ENCODE measurements around the gene LEMD2. TPM values are rescaled to one million over a fixed set of nuclear protein-coding genes. Genes with fewer than 3 reads are reported as not detected.

The LEMD2 gene
- total RNA-seq, 1 experiment from 2014 or later = 62.9 TPM

- TF ChIP-seq, protein P1, sequence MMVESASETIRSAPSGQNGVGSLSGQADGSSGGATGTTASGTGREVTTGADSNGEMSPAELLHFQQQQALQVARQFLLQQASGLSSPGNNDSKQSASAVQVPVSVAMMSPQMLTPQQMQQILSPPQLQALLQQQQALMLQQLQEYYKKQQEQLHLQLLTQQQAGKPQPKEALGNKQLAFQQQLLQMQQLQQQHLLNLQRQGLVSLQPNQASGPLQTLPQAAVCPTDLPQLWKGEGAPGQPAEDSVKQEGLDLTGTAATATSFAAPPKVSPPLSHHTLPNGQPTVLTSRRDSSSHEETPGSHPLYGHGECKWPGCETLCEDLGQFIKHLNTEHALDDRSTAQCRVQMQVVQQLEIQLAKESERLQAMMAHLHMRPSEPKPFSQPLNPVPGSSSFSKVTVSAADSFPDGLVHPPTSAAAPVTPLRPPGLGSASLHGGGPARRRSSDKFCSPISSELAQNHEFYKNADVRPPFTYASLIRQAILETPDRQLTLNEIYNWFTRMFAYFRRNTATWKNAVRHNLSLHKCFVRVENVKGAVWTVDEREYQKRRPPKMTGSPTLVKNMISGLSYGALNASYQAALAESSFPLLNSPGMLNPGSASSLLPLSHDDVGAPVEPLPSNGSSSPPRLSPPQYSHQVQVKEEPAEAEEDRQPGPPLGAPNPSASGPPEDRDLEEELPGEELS (CRISPR knock-in tag; IDR thresholded peaks at IDR 0.05) = no peak
- TF ChIP-seq, protein P2, sequence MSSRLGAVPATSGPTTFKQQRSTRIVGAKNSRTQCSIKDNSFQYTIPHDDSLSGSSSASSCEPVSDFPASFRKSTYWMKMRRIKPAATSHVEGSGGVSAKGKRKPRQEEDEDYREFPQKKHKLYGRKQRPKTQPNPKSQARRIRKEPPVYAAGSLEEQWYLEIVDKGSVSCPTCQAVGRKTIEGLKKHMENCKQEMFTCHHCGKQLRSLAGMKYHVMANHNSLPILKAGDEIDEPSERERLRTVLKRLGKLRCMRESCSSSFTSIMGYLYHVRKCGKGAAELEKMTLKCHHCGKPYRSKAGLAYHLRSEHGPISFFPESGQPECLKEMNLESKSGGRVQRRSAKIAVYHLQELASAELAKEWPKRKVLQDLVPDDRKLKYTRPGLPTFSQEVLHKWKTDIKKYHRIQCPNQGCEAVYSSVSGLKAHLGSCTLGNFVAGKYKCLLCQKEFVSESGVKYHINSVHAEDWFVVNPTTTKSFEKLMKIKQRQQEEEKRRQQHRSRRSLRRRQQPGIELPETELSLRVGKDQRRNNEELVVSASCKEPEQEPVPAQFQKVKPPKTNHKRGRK (CRISPR knock-in tag; IDR thresholded peaks at IDR 0.05; ENCODE audit: borderline replicate concordance) = no peak
- TF ChIP-seq ERG (CRISPR knock-in tag; IDR thresholded peaks at IDR 0.05) (no peak), ATF1 (CRISPR knock-in tag; IDR thresholded peaks at IDR 0.05) (no peak), GRHL2 (CRISPR knock-in tag; IDR thresholded peaks at IDR 0.05; ENCODE audit: insufficient replicate concordance, severe bottlenecking) (no peak), STAT6 (CRISPR knock-in tag; conservative IDR thresholded peaks at IDR 0.05; ENCODE audit: low read depth) (no peak), ELF4 (CRISPR knock-in tag; IDR thresholded peaks at IDR 0.05; ENCODE audit: low read depth) (no peak)
These were observed 36.3 kb downstream of the LEMD2 start (continued) for GRCh38 chr6:33752646-33753015.

DNA sequence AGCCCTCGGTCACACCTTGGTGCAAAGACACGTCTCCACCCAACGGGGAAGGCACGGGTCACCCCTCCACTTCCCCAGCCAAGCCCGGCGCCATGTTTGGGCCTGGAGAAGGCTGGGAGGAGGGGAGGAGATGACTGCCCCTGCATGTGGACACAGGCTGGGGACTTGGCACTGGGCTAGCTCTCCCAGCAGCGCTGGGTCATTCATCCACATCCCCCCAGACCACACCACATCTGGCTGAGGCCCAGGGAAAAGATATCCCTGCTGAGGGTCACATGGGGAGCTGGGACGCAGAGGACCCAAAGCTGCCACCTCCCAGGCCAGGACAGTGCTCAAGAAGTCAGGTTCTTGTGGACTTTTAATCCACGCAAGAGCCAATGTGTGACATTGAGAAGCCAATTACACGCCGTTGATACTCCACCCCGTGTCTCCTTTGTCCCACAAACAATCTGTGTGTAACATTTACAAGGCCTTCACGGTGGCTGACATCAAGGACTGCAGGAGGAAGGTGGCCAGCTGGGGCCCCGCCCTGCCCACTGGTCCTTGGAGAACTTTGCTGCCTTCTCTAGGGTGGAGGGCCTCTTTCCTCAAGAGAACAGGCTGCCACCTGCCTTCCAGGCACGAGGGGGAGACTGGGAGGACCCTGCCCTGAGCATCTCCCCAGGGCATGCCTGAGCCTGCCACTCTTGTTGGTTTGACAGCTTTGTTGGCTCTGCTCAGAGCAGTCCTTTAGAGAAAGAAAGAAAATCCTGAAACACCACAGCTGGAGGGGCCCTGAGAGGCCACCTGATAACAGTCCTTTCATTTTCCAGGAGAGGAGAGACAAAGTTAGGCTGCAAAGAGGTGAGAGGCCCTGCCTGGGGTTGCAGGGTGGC is 36.9 kb downstream of the LEMD2 start:
- ATAC-seq = no peak; the same call in 1 of the 2 replicates
- H3K27ac Mint-ChIP-seq = no peak overlapping the region; the same call in 1 of the 2 replicates
- no peaks in the 10 kb centered on the region for H3K9me3 Mint-ChIP-seq
- CTCF ChIA-PET = interaction anchor here (0.6 to 2.1 kb wide), 7 partner anchors 8 to 302 kb away, joined by 3 to 10 read pairs (median 5); partner anchors contain the start of gene UQCC2
- H3K36me3 Mint-ChIP-seq = no peaks in the 10 kb centered on the region
- H3K4me3 Mint-ChIP-seq = no peak overlapping the region
- no peak for DNase-seq (ENCODE audit: low spot score)
- peaks cover 18% of the 10 kb centered on the region for H3K4me1 Mint-ChIP-seq
- POLR2A ChIA-PET = no interaction called here
- H3K27me3 Mint-ChIP-seq (ENCODE audit: low read depth) = no peaks in the 10 kb centered on the region; the same call in 1 of the 2 replicates
- no peak for TF ChIP-seq AFF4 (CRISPR knock-in tag; IDR thresholded peaks at IDR 0.05; ENCODE audit: borderline replicate concordance)
- TF ChIP-seq, protein P3, sequence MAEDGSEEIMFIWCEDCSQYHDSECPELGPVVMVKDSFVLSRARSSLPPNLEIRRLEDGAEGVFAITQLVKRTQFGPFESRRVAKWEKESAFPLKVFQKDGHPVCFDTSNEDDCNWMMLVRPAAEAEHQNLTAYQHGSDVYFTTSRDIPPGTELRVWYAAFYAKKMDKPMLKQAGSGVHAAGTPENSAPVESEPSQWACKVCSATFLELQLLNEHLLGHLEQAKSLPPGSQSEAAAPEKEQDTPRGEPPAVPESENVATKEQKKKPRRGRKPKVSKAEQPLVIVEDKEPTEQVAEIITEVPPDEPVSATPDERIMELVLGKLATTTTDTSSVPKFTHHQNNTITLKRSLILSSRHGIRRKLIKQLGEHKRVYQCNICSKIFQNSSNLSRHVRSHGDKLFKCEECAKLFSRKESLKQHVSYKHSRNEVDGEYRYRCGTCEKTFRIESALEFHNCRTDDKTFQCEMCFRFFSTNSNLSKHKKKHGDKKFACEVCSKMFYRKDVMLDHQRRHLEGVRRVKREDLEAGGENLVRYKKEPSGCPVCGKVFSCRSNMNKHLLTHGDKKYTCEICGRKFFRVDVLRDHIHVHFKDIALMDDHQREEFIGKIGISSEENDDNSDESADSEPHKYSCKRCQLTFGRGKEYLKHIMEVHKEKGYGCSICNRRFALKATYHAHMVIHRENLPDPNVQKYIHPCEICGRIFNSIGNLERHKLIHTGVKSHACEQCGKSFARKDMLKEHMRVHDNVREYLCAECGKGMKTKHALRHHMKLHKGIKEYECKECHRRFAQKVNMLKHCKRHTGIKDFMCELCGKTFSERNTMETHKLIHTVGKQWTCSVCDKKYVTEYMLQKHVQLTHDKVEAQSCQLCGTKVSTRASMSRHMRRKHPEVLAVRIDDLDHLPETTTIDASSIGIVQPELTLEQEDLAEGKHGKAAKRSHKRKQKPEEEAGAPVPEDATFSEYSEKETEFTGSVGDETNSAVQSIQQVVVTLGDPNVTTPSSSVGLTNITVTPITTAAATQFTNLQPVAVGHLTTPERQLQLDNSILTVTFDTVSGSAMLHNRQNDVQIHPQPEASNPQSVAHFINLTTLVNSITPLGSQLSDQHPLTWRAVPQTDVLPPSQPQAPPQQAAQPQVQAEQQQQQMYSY (CRISPR knock-in tag; IDR thresholded peaks at IDR 0.05) = no peak
- TF ChIP-seq ZNF425 (CRISPR knock-in tag; conservative IDR thresholded peaks at IDR 0.05) = no peak
- TF ChIP-seq JUN (CRISPR knock-in tag; IDR thresholded peaks at IDR 0.05) = no peak
- no peak for TF ChIP-seq CREB1 (CRISPR knock-in tag; IDR thresholded peaks at IDR 0.05)

All from WTC11 (cell line).